GM21723 (cell line): ENCODE results near the gene TMEM132D.

Experiments used
- ATAC-seq: cut with Tn5 transposase; IDR thresholded peaks from one replicate; pipeline ENCODE4 v1.9.1; 2021; ENCODE audit warnings: mild to moderate bottlenecking, moderate library complexity; ENCODE audit not compliant: unreplicated experiment

The TMEM132D gene

DNA sequence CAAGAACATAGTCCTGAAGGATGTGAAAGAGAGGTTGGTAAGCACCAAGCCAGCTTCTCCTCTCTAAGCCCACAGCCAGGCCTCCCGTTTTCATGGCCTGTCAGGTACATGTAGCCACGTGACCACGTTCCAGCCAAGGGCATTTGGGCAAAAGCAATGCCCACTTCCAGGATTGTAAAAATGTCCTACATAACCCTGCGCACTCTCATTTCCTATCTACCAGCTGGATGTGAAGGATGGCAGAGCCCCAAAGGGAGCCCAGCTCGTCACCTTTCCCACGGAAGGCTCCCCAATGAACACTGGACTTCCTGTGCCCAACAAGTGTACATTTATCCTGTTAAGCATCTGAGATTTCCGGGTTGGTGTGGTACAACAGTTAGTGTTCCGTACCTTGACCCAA lies 231.7 kb downstream of the TMEM132D start:
- ATAC-seq: no peak

DNA sequence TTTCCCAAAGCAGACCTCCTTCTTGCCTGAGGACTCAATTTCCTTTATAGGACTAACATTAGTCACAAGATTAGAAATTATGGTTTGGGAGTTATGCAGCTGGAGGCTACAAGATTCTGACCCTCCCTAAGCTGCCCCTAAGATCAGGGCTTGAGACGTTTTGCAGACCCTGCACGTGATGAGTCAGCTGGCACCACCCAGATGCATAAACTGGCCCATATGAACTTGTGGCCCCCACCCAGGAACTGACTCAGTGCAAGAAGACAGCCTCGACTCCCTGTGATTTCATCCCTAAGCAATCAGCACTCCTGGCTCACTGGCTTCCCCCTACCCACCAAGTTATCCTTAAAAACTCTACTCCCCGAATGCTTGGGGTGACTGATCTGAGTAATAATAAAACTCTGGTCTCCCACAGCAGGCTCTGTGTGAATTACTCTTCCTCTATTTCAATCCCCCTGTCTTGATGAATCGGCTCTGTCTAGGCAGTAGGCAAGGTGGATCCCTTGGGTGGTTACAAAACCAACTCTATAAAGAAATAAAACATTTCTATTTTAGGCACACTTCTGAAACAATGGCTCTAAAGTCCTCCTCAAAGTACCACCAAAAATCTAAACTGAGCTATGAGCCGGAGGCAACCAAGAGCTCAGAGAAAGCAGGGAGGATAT lies 233.4 kb downstream of the TMEM132D start:
- no peak for ATAC-seq

GRCh38 chr12:129665414-129665813 lies 238.4 kb downstream of the TMEM132D start:
- no peak for ATAC-seq

DNA sequence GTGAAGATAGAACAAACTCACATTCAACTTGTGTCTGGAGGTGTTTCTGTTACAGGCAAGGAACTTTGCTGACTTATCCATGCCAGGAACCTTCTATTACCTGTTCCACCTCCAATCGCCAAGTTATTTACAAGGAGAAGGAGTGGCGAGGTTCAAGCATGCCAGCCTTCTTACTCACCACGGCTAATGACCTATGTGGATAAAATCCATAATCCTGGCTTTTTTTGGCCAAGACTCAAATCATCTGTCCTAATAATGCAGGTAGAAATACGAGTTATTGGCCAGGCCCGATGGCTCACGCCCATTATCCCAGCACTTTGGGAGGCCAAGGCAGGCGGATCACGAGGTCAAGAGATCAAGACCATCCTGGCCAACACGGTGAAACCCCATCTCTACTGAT lies 241.6 kb downstream of the TMEM132D start:
- no peak for ATAC-seq

- no peak for ATAC-seq
Measured at GRCh38 chr12:129660946-129661345, 242.9 kb downstream of the TMEM132D start.

GRCh38 chr12:129659961-129660622 lies 243.7 kb downstream of the TMEM132D start:
- ATAC-seq: no peak

GRCh38 chr12:129657179-129657578 lies 246.6 kb downstream of the TMEM132D start:
- ATAC-seq: no peak

GRCh38 chr12:129651951-129652350 lies 251.9 kb downstream of the TMEM132D start:
- no peak for ATAC-seq

GRCh38 chr12:129641926-129642325 lies 261.9 kb downstream of the TMEM132D start:
- ATAC-seq: no peak

- no peak for ATAC-seq
Measured at GRCh38 chr12:129635021-129635685, 268.7 kb downstream of the TMEM132D start.

DNA sequence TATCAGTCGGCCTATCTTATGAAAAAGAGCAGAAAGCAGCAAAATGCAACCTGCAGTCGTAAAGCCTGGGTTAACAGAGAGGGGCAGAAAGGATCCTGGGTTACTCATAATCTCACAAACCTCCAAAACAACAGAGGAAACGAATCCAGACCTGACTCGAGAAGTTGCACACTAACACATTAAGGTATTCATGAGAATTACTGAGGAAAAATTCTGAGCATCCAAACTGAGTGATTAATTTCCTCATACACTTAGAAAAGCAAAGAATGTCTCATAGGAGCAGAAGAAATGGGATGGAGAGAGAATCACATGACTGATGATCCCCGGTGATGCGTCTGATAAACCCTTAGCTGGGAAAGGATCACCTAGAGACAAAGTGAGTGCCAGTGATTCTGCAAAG lies 272.5 kb downstream of the TMEM132D start:
- no peak for ATAC-seq

GRCh38 chr12:129629901-129630300 lies 273.9 kb downstream of the TMEM132D start:
- ATAC-seq: no peak

- ATAC-seq: no peak
Measured at GRCh38 chr12:129622566-129622965, 281.3 kb downstream of the TMEM132D start.

GRCh38 chr12:129619271-129619670 lies 284.6 kb downstream of the TMEM132D start:
- no peak for ATAC-seq

GRCh38 chr12:129617849-129618248 lies 286.0 kb downstream of the TMEM132D start:
- no peak for ATAC-seq

- no peak for ATAC-seq
Measured at GRCh38 chr12:129615001-129615400, 288.8 kb downstream of the TMEM132D start.

GRCh38 chr12:129614221-129614885 lies 289.5 kb downstream of the TMEM132D start:
- ATAC-seq: no peak

- no peak for ATAC-seq
Measured at GRCh38 chr12:129613314-129613713, 290.5 kb downstream of the TMEM132D start.

GRCh38 chr12:129610601-129611120 lies 293.2 kb downstream of the TMEM132D start:
- no peak for ATAC-seq

DNA sequence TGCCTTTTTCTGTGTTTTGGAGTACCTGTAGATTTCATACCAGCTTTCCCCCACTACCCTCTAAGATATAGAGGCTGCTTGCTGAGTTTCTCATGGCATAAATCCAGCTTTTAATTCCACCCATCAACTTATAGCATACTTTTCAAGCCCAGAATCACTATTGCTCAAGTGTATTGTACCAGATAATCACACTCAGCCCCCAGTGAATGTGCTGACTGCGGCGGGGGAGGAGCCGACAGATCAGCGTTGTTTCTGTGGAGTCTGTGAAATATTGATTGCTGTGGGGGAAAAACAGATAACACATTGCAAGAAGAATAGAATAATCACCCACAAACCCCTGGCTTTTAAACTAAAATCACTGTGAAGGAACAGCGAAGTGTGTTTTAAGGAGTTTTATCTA lies 296.1 kb downstream of the TMEM132D start:
- no peak for ATAC-seq

GRCh38 chr12:129607301-129607700 lies 296.5 kb downstream of the TMEM132D start:
- ATAC-seq: no peak
